Neural progenitor cell (in vitro differentiated cells): ENCODE data around the gene HYAL3.

Experiments
- EZH2 ChIP-seq: fragments of 200-600 bp; sonication (generic); IDR thresholded peaks from 2 replicates; pipeline ENCODE4 v1.6.1; 2017; ENCODE audit warnings: antibody characterized with exemption, mild to moderate bottlenecking, moderate library complexity
- EZH2phosphoT487 ChIP-seq: fragments of 200-600 bp; sonication (generic); IDR thresholded peaks from 2 replicates; pipeline ENCODE4 v1.6.1; 2017; ENCODE audit warnings: antibody characterized with exemption
- TF ChIP-seq, protein P1 (sequence below): fragments of 200-600 bp; sonication (generic); IDR thresholded peaks from 2 replicates; pipeline ENCODE4 v1.5.1; 2017; ENCODE audit warnings: antibody characterized with exemption, mild to moderate bottlenecking

DNA sequence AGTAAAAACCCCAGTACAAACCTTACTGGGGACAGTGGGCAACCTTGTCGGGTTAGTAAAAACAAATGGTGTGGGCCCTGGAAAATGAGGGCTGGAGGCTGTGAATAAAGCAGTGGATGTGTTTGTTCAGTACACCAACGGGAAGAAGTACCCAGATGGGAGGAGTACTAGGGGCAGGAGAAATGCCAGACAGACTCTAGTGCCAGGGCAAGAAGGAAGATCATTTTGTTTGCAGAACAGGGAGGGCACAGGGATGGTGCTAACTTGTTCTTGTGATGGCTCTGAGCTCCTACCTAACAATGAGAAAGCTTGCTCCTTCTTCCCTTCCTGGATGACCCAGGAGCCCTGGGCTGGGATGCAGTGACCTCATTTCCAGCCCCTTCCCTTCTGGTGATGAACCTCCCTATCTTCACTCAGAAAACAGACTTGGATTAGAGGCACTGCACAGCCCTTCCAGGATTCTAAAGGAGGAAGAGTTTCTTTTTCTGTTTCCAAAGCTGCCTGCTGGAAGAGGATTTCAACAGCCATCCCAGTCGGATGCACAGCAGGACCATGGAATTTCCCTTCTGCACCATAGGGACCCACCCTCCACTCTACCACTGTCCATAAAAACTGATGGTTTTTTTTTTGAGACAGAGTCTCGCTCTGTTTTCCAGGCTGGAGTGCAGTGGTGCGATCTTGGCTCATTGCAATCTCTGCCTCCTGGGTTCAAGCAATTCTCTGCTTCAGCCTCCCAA lies 35.3 kb upstream of the HYAL3 start:
- TF ChIP-seq, protein P1, sequence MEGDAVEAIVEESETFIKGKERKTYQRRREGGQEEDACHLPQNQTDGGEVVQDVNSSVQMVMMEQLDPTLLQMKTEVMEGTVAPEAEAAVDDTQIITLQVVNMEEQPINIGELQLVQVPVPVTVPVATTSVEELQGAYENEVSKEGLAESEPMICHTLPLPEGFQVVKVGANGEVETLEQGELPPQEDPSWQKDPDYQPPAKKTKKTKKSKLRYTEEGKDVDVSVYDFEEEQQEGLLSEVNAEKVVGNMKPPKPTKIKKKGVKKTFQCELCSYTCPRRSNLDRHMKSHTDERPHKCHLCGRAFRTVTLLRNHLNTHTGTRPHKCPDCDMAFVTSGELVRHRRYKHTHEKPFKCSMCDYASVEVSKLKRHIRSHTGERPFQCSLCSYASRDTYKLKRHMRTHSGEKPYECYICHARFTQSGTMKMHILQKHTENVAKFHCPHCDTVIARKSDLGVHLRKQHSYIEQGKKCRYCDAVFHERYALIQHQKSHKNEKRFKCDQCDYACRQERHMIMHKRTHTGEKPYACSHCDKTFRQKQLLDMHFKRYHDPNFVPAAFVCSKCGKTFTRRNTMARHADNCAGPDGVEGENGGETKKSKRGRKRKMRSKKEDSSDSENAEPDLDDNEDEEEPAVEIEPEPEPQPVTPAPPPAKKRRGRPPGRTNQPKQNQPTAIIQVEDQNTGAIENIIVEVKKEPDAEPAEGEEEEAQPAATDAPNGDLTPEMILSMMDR: no peak
- TF ChIP-seq EZH2 (no peak), EZH2phosphoT487 (no peak)
